Muscle of leg (tissue), 16 donors: ENCODE measurements around the gene CCR4. TPM values are rescaled to one million over a fixed set of nuclear protein-coding genes. Genes with fewer than 3 reads are reported as not detected.
"Not testable (repeated sequence)": the region's sequence is repeated elsewhere in the genome, so short reads cannot be mapped to it uniquely, and the experiment has no call there.

Experiments
- DNase-seq: peaks from one replicate; pipeline ENCODE4 v3.0.0; 2013
- H3K27ac ChIP-seq: one replicate; pipeline ENCODE4 v1.5.1; 2013; ENCODE audit warnings: mild to moderate bottlenecking, low read length, control low read depth
- H3K27me3 ChIP-seq: one replicate; pipeline ENCODE4 v1.6.1; 2013; ENCODE audit warnings: low read length; ENCODE audit not compliant: control insufficient read depth, insufficient read depth
- H3K36me3 ChIP-seq: one replicate; pipeline ENCODE4 v1.6.1; 2013; ENCODE audit warnings: low read length; ENCODE audit not compliant: control insufficient read depth, insufficient read depth
- H3K4me1 ChIP-seq: one replicate; pipeline ENCODE4 v1.6.1; 2013; ENCODE audit warnings: low read length; ENCODE audit not compliant: control insufficient read depth, insufficient read depth
- H3K4me3 ChIP-seq: one replicate; pipeline ENCODE4 v1.5.1; 2013; ENCODE audit warnings: low read length, control low read depth
- H3K9me3 ChIP-seq: replicated peaks from 2 replicates; pipeline ENCODE4 v1.6.1; 2013; ENCODE audit warnings: low read depth, low read length; ENCODE audit not compliant: control insufficient read depth
- WGBS: methylation state at CpG from one replicate; pipeline ENCODE4 v1.1.5; 2013; ENCODE audit warnings: missing lambda C conversion rate; ENCODE audit not compliant: insufficient coverage; 5-methylcytosine and 5-hydroxymethylcytosine counted together
- long read RNA-seq, 11 donors: transcript quantifications; one replicate each; lab custom pipeline, GENCODE V29; 2026
- polyA plus RNA-seq, 8 donors: library from polyadenylated mRNA; unstranded; fragments of 120-200 nt; gene quantifications; one replicate each; pipeline versions ENCODE4 v1.2.1 to v1.2.3, GENCODE V29; 2013; ENCODE audit warnings: inconsistent platforms in 1 of 8, low replicate concordance in 1 of 8; ENCODE audit not compliant: insufficient read length in 8 of 8, insufficient read depth in 1 of 8
- total RNA-seq: library from RNA; stranded (reverse); fragments of 120-200 nt; gene quantifications from one replicate; pipeline ENCODE4 v1.2.4, GENCODE V29; 2013

Gene CCR4
- total RNA-seq (0.04 TPM), polyA plus RNA-seq (under 1 TPM in 6 of 8 donors, not detected in 2; 0.09 to 0.21 (median 0.13) TPM)
- long read RNA-seq, donor 1: 0 reads
- long read RNA-seq, donor 2: 0 reads
- long read RNA-seq, donor 3: 0 reads
- long read RNA-seq, donor 4: 0 reads
- long read RNA-seq, donor 5: 0 reads
- long read RNA-seq, donor 6: 0 reads
- long read RNA-seq, donor 7: 0 reads
- long read RNA-seq, donor 8: 0 reads
- long read RNA-seq, donor 9: 0 reads
- long read RNA-seq, donor 10: 0 reads
- long read RNA-seq, donor 11: 0 reads

- no peaks in the 10 kb centered on the region for H3K4me1 ChIP-seq
- WGBS: 70% methylated on average over 8 of the region's 9 CpGs
- peak; percentile 3 for DNase-seq
- no peaks in the 10 kb centered on the region for H3K9me3 ChIP-seq
- H3K27me3 ChIP-seq: no peaks in the 10 kb centered on the region
- no peak within 1 kb of the TSS for H3K4me3 ChIP-seq
- H3K27ac ChIP-seq: no peak within 1 kb of the TSS
- no peaks in the 10 kb centered on the region for H3K36me3 ChIP-seq
Observed at GRCh38 chr3:32951410-32951811, at the start of gene CCR4. Gene CCR4 (plus strand): TSS chr3:32951644. CDS start chr3:32953423, 1,779 bp downstream.

GRCh38 chr3:32902887-32903371, 48.5 kb upstream of the CCR4 start:
- not testable (repeated sequence) for H3K4me1 ChIP-seq, DNase-seq, H3K9me3 ChIP-seq, H3K4me3 ChIP-seq, H3K36me3 ChIP-seq, H3K27ac ChIP-seq, H3K27me3 ChIP-seq
- WGBS: 32% methylated on average over 23 of the region's 31 CpGs

GRCh38 chr3:32903953-32904352, 47.5 kb upstream of the CCR4 start:
- no peak for DNase-seq
- H3K27ac ChIP-seq: no peak overlapping the region
- no peak overlapping the region for H3K4me3 ChIP-seq
- no peaks in the 10 kb centered on the region for H3K36me3 ChIP-seq
- WGBS: 94% methylated on average over 2 of the region's 10 CpGs
- no peaks in the 10 kb centered on the region for H3K9me3 ChIP-seq
- H3K27me3 ChIP-seq: peaks cover 2% of the 10 kb centered on the region
- H3K4me1 ChIP-seq: no peaks in the 10 kb centered on the region

- Histone ChIP-seq H3K4me1 (no peaks in the 10 kb centered on the region), H3K4me3 (no peak overlapping the region), H3K27ac (no peak overlapping the region), H3K27me3 (no peaks in the 10 kb centered on the region), H3K36me3 (no peaks in the 10 kb centered on the region), H3K9me3 (no peaks in the 10 kb centered on the region)
- no peak for DNase-seq
- WGBS: 60% methylated on average over 2 of the region's 3 CpGs
Observed at GRCh38 chr3:32909999-32910398, 41.4 kb upstream of the CCR4 start.

GRCh38 chr3:32910954-32911353, 40.5 kb upstream of the CCR4 start:
- H3K27ac ChIP-seq: no peak overlapping the region
- H3K27me3 ChIP-seq: no peaks in the 10 kb centered on the region
- H3K4me3 ChIP-seq: no peak overlapping the region
- no peak for DNase-seq
- no peaks in the 10 kb centered on the region for H3K9me3 ChIP-seq
- H3K4me1 ChIP-seq: no peaks in the 10 kb centered on the region
- no CpG with 5 or more reads among the region's 2 CpGs for WGBS
- H3K36me3 ChIP-seq: no peaks in the 10 kb centered on the region

GRCh38 chr3:32912046-32912445, 39.4 kb upstream of the CCR4 start:
- DNase-seq: no peak
- Histone ChIP-seq H3K27ac (no peak overlapping the region), H3K27me3 (no peaks in the 10 kb centered on the region), H3K36me3 (no peaks in the 10 kb centered on the region), H3K4me1 (no peaks in the 10 kb centered on the region), H3K9me3 (peaks cover 3% of the 10 kb centered on the region), H3K4me3 (no peak overlapping the region)
- 60% methylated on average over 1 of the region's 1 CpG for WGBS

GRCh38 chr3:32913790-32914446, 37.5 kb upstream of the CCR4 start:
- no peak overlapping the region for H3K27ac ChIP-seq

GRCh38 chr3:32919920-32920319, 31.5 kb upstream of the CCR4 start:
- Histone ChIP-seq H3K27ac (no peak overlapping the region), H3K9me3 (peaks cover 6% of the 10 kb centered on the region), H3K27me3 (no peaks in the 10 kb centered on the region), H3K4me3 (no peak overlapping the region), H3K4me1 (no peaks in the 10 kb centered on the region), H3K36me3 (no peaks in the 10 kb centered on the region)
- no peak for DNase-seq
- no CpG with 5 or more reads among the region's 2 CpGs for WGBS

More at GRCh38 chr3:32913790-32914446, 37.5 kb upstream of the CCR4 start:
- WGBS: 46% methylated on average over 4 of the region's 7 CpGs
- peaks cover 6% of the 10 kb centered on the region for H3K9me3 ChIP-seq
- no peaks in the 10 kb centered on the region for H3K4me1 ChIP-seq
- no peak overlapping the region for H3K4me3 ChIP-seq
- H3K27me3 ChIP-seq: no peaks in the 10 kb centered on the region
- peak; percentile 22 for DNase-seq
- H3K36me3 ChIP-seq: no peaks in the 10 kb centered on the region

- Histone ChIP-seq H3K9me3 (peaks cover 3% of the 10 kb centered on the region), H3K27me3 (no peaks in the 10 kb centered on the region), H3K36me3 (no peaks in the 10 kb centered on the region), H3K4me3 (no peak overlapping the region), H3K4me1 (no peaks in the 10 kb centered on the region), H3K27ac (no peak overlapping the region)
- 80% methylated on average over 6 of the region's 7 CpGs for WGBS
- no peak for DNase-seq
Observed at GRCh38 chr3:32922078-32922477, 29.4 kb upstream of the CCR4 start.

GRCh38 chr3:32930161-32930560, 21.3 kb upstream of the CCR4 start:
- no peak overlapping the region for H3K27ac ChIP-seq
- 95% methylated on average over 3 of the region's 3 CpGs for WGBS

More at GRCh38 chr3:32930161-32930560, 21.3 kb upstream of the CCR4 start:
- DNase-seq: no peak
- Histone ChIP-seq H3K27me3 (no peaks in the 10 kb centered on the region), H3K4me1 (no peaks in the 10 kb centered on the region), H3K9me3 (no peaks in the 10 kb centered on the region), H3K36me3 (no peaks in the 10 kb centered on the region), H3K4me3 (no peak overlapping the region)
